Thymus (tissue), 11 donors: ENCODE measurements around the gene XPNPEP2. TPM values are rescaled to one million over a fixed set of nuclear protein-coding genes. Genes with fewer than 3 reads are reported as not detected.
A peak's percentile ranks its signal among the peaks of the same experiment; 100 is the strongest.

Source experiments
- DNase-seq, 9 donors: peaks; one replicate each; pipeline ENCODE4 v3.0.0-alpha.2; 2013; ENCODE audit warnings: low spot score in 9 of 9, low read depth in 6 of 9, missing footprints in 1 of 9
- H3K27ac ChIP-seq, 2 donors: one replicate each; pipeline ENCODE4 v1.5.1; 2013; ENCODE audit warnings: control low read depth in 1 of 2, low read depth in 1 of 2, low read length in 1 of 2, mild to moderate bottlenecking in 1 of 2, moderate library complexity in 1 of 2
- H3K27me3 ChIP-seq, 2 donors: one replicate each; pipeline ENCODE4 v1.5.1; 2013; ENCODE audit warnings: low read length in 1 of 2; ENCODE audit not compliant: control insufficient read depth in 2 of 2, insufficient read depth in 1 of 2
- H3K36me3 ChIP-seq, 2 donors: one replicate each; pipeline ENCODE4 v1.5.1; 2013; ENCODE audit warnings: low read length in 1 of 2, mild to moderate bottlenecking in 1 of 2, moderate library complexity in 1 of 2; ENCODE audit not compliant: control insufficient read depth in 2 of 2, insufficient read depth in 2 of 2
- H3K4me1 ChIP-seq, 2 donors: one replicate each; pipeline ENCODE4 v1.5.1; 2013; ENCODE audit warnings: low read length in 2 of 2; ENCODE audit not compliant: control insufficient read depth in 2 of 2, insufficient read depth in 2 of 2
- H3K4me3 ChIP-seq, 2 donors: one replicate each; pipeline ENCODE4 v1.5.1; 2013; ENCODE audit warnings: low read length in 2 of 2, control low read depth in 1 of 2, mild to moderate bottlenecking in 1 of 2
- H3K9me3 ChIP-seq, 2 donors: one replicate each; pipeline ENCODE4 v1.5.1; 2013; ENCODE audit warnings: low read length in 1 of 2, mild to moderate bottlenecking in 1 of 2; ENCODE audit not compliant: control insufficient read depth in 2 of 2, insufficient read depth in 1 of 2
- WGBS: extraction: QIAGEN DNeasy Blood & Tissue Kit; methylation state at CpG from one replicate; pipeline ENCODE4 v1.1.7; 2013; 5-methylcytosine and 5-hydroxymethylcytosine counted together
- polyA plus RNA-seq: library from polyadenylated mRNA; stranded (reverse); fragments of 200-250 nt; gene quantifications from one replicate; pipeline ENCODE4 v1.2.3, GENCODE V29; 2013
- total RNA-seq: library from RNA; stranded (reverse); fragments of 120-200 nt; gene quantifications from one replicate; pipeline ENCODE4 v1.2.4, GENCODE V29; 2013
- donor health status: healthy.

XPNPEP2 gene
- total and polyA plus RNA-seq, 2 donors: 0.62 to 0.90 TPM

DNA sequence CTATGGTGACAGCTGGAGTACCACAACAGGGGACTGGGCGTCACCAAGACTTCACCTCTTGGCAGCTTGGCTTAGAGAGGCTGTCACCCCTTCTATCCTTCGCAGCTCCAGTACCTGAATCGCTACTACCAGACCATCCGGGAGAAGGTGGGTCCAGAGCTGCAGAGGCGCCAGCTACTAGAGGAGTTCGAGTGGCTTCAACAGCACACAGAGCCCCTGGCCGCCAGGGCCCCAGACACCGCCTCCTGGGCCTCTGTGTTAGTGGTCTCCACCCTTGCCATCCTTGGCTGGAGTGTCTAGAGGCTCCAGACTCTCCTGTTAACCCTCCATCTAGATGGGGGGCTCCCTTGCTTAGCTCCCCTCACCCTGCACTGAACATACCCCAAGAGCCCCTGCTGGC lies 29.4 kb downstream of the XPNPEP2 start:
- Histone ChIP-seq H3K36me3 (no peaks in the 10 kb centered on the region), H3K4me1 (peaks cover 45 to 66% of the 10 kb centered on the region in 2 donors), H3K4me3 (no peak overlapping the region), H3K9me3 (no peaks in the 10 kb centered on the region), H3K27ac (peak overlapping the region; percentile 93 to 97), H3K27me3 (no peaks in the 10 kb centered on the region)
- 93% methylated on average over 8 of the region's 8 CpGs for WGBS
- no peak for DNase-seq

DNA sequence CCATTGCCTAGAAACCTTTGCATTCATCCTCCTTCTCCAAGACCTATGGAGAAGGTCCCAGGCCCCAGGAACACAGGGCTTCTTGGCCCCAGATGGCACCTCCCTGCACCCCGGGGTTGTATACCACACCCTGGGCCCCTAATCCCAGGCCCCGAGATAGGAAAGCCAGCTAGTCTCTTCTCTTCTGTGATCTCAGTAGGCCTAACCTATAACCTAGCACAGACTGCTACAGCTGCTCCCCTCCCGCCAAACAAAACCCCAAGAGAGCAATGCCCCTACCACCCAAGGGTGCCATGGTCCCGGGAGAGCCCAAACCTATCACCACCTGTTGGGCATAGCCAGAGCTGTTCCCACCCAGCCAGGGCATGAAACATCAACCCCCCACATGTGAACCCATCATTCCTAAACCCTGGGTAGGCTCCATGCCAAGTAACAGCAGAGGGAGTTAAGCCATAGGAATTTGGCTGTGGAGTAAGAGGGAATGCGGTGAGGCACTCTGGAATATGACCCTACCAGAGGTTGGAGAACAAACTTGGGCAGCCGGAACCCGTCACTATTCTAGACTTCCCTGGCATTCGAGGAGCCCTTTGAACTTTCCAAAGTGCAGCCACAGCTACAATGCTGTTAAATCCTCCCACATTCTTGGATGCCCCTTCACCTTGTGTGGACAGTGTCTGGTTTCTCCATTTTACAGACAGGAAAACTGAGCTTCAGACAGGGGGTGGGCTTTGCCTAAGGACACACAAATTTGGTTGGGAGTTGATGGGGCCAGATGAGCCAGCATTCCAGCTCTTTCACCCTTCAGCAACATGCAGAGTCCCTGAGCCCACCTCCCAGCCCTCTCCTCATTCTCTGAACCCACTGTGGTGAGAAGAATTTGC lies 30.0 kb downstream of the XPNPEP2 start:
- peak in 1 of 9 donors; percentile 52 for DNase-seq

DNA sequence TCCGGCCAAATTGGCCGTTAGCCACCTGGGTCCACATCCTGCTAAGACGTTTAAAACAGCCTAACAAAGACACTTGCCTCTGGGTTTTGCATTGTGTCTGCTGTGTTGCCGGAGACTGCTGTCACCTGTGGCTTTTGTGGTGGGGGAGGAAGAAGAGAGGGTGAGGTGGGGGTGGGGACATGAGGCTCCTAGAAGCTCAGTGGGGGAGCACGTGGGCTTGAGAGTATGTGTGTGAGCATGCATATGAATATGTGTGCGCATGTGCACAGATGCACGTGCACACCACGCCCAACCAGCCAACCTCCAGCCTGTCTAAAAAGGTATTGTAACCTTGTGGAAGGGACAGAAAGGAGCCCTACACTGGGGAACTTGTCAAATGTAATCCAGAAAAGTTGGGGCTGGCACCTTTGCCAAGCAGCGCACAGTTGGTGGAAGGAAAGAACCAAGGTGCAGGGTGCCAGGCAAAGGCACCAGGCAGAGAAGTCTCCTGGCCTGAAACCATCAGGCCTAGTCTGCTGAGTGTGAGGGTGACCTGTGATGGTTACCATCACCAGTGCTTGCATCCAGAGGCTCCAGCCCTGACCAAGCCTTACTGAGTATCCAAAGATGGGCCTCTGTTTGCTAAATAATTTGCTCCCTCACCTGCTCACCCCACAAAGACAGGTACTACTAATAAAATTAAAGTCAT lies 30.8 kb downstream of the XPNPEP2 start:
- Histone ChIP-seq H3K4me1 (peaks cover 49 to 77% of the 10 kb centered on the region in 2 donors), H3K4me3 (peak overlapping the region in 1 of 2 donors; percentile 28), H3K36me3 (no peaks in the 10 kb centered on the region), H3K27ac (peak overlapping the region; percentile 93 to 97), H3K9me3 (no peaks in the 10 kb centered on the region), H3K27me3 (no peaks in the 10 kb centered on the region)
- 9% methylated on average over 9 of the region's 9 CpGs for whole genome bisulfite sequencing
- peak in 8 of 9 donors; percentile 74 to 94 (median 84) for DNase-seq

More for the DNA sequence above, 30.0 kb downstream of the XPNPEP2 start:
- H3K27me3 ChIP-seq: no peaks in the 10 kb centered on the region
- H3K36me3 ChIP-seq: no peaks in the 10 kb centered on the region
- 50% methylated on average over 8 of the region's 8 CpGs for WGBS
- H3K4me3 ChIP-seq: peak overlapping the region in 1 of 2 donors; percentile 28
- H3K27ac ChIP-seq: peak overlapping the region; percentile 93 to 97
- peaks cover 47 to 69% of the 10 kb centered on the region in 2 donors for H3K4me1 ChIP-seq
- H3K9me3 ChIP-seq: no peaks in the 10 kb centered on the region

DNA sequence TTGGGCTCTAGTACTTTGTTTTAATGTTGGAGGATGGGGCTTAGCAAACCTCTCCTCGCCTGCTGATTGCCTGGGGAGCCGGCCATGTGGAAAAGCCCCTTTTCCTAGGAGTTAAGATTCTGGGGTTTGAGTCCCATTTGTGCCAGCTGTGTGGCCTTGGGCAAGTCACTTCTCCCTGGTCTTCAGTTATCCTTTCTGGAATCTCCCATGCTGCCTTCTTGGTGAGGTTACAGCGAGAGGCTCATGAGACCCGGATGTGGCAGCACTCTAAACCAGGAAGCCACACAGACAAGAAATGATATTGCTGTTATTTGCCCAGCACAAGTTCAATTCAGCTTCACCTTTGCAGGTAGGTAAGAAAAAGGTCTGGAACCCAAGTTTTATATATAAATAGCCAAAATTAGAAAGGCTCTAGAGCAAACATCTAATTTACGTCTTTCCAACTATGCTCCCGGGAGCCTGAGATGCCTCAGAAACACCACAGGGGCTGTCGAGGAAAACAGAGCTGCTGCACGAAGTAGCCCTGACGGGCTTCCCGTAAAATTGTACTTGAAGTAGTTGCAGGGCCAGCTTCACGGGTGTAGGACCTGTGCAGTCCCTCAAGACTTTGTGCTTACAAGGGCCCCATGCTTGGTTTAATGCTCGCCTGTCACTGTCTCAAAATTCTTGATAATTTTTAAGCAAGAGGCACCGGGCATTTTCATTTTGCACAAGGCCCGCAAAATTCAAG lies 32.7 kb downstream of the XPNPEP2 start:
- H3K4me3 ChIP-seq: no peak overlapping the region
- peak overlapping the region; percentile 70 to 77 for H3K27ac ChIP-seq
- H3K27me3 ChIP-seq: no peaks in the 10 kb centered on the region
- peaks cover 53 to 95% of the 10 kb centered on the region in 2 donors for H3K4me1 ChIP-seq
- no peaks in the 10 kb centered on the region for H3K36me3 ChIP-seq
- peak in 1 of 9 donors; percentile 66 for DNase-seq
- 74% methylated on average over 14 of the region's 14 CpGs for WGBS
- H3K9me3 ChIP-seq: no peaks in the 10 kb centered on the region

GRCh38 chrX:129772796-129773431 lies 34.1 kb downstream of the XPNPEP2 start:
- Histone ChIP-seq H3K9me3 (no peaks in the 10 kb centered on the region), H3K27ac (peak overlapping the region; percentile 76 to 85), H3K27me3 (no peaks in the 10 kb centered on the region), H3K36me3 (no peaks in the 10 kb centered on the region), H3K4me3 (no peak overlapping the region), H3K4me1 (peaks cover 53 to 98% of the 10 kb centered on the region in 2 donors)
- WGBS: 46% methylated on average over 14 of the region's 14 CpGs
- peak in 1 of 9 donors; percentile 52 for DNase-seq

DNA sequence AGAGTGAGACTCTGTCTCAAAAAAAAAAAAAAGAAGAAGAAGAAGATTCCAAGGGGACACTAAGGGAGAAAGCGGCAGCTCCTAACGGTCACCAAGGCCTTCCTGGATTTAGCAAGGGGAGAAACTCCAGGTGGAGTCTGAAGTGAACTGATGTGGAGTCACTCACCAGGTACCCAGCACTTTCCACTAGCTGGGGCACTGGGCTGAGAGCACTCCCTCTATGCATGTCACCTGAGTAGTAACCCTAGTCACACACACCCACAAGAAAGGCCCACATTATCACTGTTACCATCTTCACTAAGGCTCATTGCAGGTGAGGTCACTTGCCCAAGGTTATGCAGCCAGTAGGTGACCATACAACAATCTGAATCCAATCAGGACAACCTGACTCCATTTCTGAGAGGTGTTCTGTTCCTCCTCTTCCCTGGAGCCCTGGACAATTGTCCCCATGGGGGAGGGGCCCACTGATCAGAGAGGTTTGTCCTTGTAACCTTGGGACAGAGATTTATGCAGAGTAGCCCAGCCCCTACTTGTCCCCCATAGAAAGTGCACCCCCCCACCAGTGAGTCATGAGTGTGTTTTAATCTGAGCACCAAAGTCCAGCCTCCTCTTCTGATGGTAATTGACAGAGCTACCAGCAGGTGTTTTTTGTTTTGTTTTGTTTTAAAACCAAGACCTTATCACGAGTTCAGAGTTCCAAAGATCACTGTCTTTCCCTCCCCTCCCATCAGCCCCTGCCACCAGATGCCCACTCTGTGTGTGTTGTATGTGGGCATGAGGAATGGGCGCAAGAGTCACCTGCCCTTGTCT lies 35.1 kb downstream of the XPNPEP2 start:
- H3K27me3 ChIP-seq: no peaks in the 10 kb centered on the region
- H3K36me3 ChIP-seq: no peaks in the 10 kb centered on the region
- peak overlapping the region; percentile 70 to 76 for H3K27ac ChIP-seq
- no peak for DNase-seq
- no peaks in the 10 kb centered on the region for H3K9me3 ChIP-seq
- no peak overlapping the region for H3K4me3 ChIP-seq
- peaks cover 47 to 95% of the 10 kb centered on the region in 2 donors for H3K4me1 ChIP-seq
- 70% methylated on average over 4 of the region's 4 CpGs for WGBS

DNA sequence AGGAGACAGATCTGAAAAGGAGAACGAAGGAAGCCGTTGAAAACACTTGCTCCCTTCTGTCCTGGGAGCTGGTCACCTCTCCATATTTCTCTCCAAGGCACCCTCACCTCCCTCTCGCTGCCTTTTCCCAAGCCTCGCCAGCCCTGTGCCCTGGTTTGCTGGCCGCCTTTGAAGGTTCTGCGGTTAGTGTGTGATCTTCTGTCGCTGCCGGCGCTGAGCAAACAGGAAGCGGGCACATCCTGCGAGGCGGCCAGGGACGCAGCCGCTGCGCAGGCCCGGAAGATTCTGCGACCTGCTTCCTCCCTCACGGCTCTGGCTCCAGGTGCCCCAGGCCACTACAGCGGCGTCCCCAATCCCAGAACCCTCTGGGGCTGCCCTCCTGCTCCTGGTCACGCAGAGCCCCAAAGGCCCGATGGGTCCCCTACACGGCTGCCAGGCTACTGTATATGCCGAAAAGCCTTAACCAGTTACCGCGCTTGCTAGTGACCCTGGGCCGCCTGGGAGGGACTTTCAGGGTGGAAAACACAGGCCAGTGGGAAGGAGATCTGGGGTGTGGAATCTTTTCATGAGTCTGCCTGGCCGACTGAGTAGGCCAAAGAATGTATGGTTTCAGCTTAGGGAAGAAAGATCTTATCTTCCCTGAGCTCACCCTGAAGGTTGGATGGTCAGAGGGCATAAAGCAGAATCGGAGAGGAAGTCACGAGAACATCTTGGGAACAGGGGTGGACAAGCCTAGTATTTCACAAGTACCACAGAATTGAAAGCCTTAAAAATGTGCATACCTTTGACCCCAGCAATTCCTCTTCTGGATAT lies 38.6 kb downstream of the XPNPEP2 start:
- Histone ChIP-seq H3K4me3 (peak overlapping the region; percentile 32 to 41), H3K4me1 (peaks cover 24 to 78% of the 10 kb centered on the region in 2 donors), H3K27me3 (no peaks in the 10 kb centered on the region), H3K27ac (peak overlapping the region; percentile 88 to 90), H3K36me3 (peaks cover 0 to 9% of the 10 kb centered on the region in 2 donors), H3K9me3 (no peaks in the 10 kb centered on the region)
- WGBS: 10% methylated on average over 30 of the region's 30 CpGs
- peak in 3 of 9 donors; percentile 71 to 85 (median 71) for DNase-seq
